HG03575 (cell line): ENCODE measurements around the gene PCDHA12.
"Not testable (repeated sequence)": the region's sequence is repeated elsewhere in the genome, so short reads cannot be mapped to it uniquely, and the experiment has no call there.

Experiments used
- ATAC-seq: cut with Tn5 transposase; IDR thresholded peaks from one replicate; pipeline ENCODE4 v1.9.1; 2021; ENCODE audit not compliant: unreplicated experiment, insufficient number of reproducible peaks, low FRiP score; ENCODE audit errors: extremely low read depth

Gene PCDHA12

GRCh38 chr5:140857177-140857986 lies 17.7 kb upstream of the PCDHA12 start:
- ATAC-seq, result no peak

GRCh38 chr5:140857987-140858240 lies 17.2 kb upstream of the PCDHA12 start:
- no peak for ATAC-seq

- no peak for ATAC-seq
These were observed 12.4 kb upstream of the PCDHA12 start for GRCh38 chr5:140862441-140863295.

GRCh38 chr5:140868721-140869554 lies 6.2 kb upstream of the PCDHA12 start, which contains the start of gene PCDHA11:
Gene PCDHA11 (plus strand): TSS chr5:140868957. CDS start chr5:140869104, 147 bp downstream.
- ATAC-seq, result no peak

GRCh38 chr5:140869555-140869886 lies 5.6 kb upstream of the PCDHA12 start:
- ATAC-seq, result no peak

GRCh38 chr5:140870221-140871201 lies 4.6 kb upstream of the PCDHA12 start:
- no peak for ATAC-seq

GRCh38 chr5:140876541-140877261 lies 1.6 kb downstream of the PCDHA12 start:
- not testable (repeated sequence) for ATAC-seq

GRCh38 chr5:140877262-140877581 lies 2.1 kb downstream of the PCDHA12 start:
- ATAC-seq, result no peak

- no peak for ATAC-seq
These were observed 6.9 kb downstream of the PCDHA12 start, which contains the start of gene PCDHA13 for GRCh38 chr5:140881889-140882590. Gene PCDHA13 (plus strand): TSS chr5:140882124. CDS start chr5:140882269, 145 bp downstream.

GRCh38 chr5:140882591-140882899 lies 7.4 kb downstream of the PCDHA12 start:
- no peak for ATAC-seq

GRCh38 chr5:140883373-140883772 lies 8.3 kb downstream of the PCDHA12 start:
- no peak for ATAC-seq

- ATAC-seq, result no peak
These were observed 9.0 kb downstream of the PCDHA12 start for GRCh38 chr5:140883927-140884697.

GRCh38 chr5:140916325-140916724 lies 41.2 kb downstream of the PCDHA12 start:
- no peak for ATAC-seq

- ATAC-seq, result no peak
These were observed 48.5 kb downstream of the PCDHA12 start for GRCh38 chr5:140923601-140924000.

GRCh38 chr5:140925806-140926442 lies 50.8 kb downstream of the PCDHA12 start, which contains the start of gene PCDHAC1:
Gene PCDHAC1 (plus strand): TSS chr5:140926299. CDS start chr5:140926893, 594 bp downstream.
- ATAC-seq, result no peak
